Uterus (tissue), 4 donors: ENCODE measurements around the gene SF3B2. TPM values are rescaled to one million over a fixed set of nuclear protein-coding genes. Genes with fewer than 3 reads are reported as not detected.

Experiments
- DNase-seq, 2 donors: peaks; one replicate each; pipeline ENCODE4 v3.0.0-alpha.2; 2019 to 2020
- H3K27ac ChIP-seq, 2 donors: fragments of 200-600 bp; sonication (generic); 1 replicate in 1 of 2; 2 replicates in 1 of 2; pipeline ENCODE4 v1.5.1; 2016 to 2018
- H3K27me3 ChIP-seq, 2 donors: fragments of 200-600 bp; sonication (generic); one replicate each; pipeline ENCODE4 v1.5.1; 2018 to 2019; ENCODE audit warnings: control low read depth in 1 of 2
- H3K36me3 ChIP-seq, 2 donors: fragments of 200-600 bp; sonication (generic); one replicate each; pipeline ENCODE4 v1.5.1; 2019; ENCODE audit warnings: control low read depth in 1 of 2
- H3K4me1 ChIP-seq, 2 donors: fragments of 200-600 bp; sonication (generic); one replicate each; pipeline ENCODE4 v1.5.1; 2018 to 2019; ENCODE audit warnings: control low read depth in 1 of 2
- H3K4me3 ChIP-seq, 2 donors: fragments of 200-600 bp; sonication (generic); 1 replicate in 1 of 2; 2 replicates in 1 of 2; pipeline ENCODE4 v1.5.1; 2018 to 2019; ENCODE audit warnings: mild to moderate bottlenecking in 1 of 2
- H3K9me3 ChIP-seq, 2 donors: fragments of 200-600 bp; sonication (generic); one replicate each; pipeline ENCODE4 v1.5.1; 2019; ENCODE audit warnings: control low read depth in 1 of 2
- CTCF ChIP-seq, 4 experiments: fragments of 200-600 bp in 2 of 4; fragments of 450-650 bp in 2 of 4; sonication (generic) in 2 of 4; IDR thresholded peaks; one replicate each; pipeline ENCODE4 v1.5.1; 2016 to 2019; ENCODE audit warnings: antibody characterized with exemption in 4 of 4, mild to moderate bottlenecking in 2 of 4, moderate library complexity in 1 of 4
- POLR2A ChIP-seq, 2 donors: fragments of 450-650 bp; IDR thresholded peaks; one replicate each; pipeline ENCODE4 v1.6.1; 2016; ENCODE audit warnings: antibody characterized with exemption in 2 of 2, mild to moderate bottlenecking in 1 of 2, moderate library complexity in 1 of 2
- intact Hi-C: fragments of 100-400 bp; cut with DNase I; formaldehyde crosslinking; loops from one replicate; pipeline ENCODE4 v1.15.1; 2023; ENCODE audit warnings: low total_unique reads
- total RNA-seq, 4 donors: library from RNA; depleted of rRNA in 3 of 4; stranded (reverse); fragments of >200 nt in 3 of 4; gene quantifications; one replicate each; pipeline versions ENCODE4 v1.1.0 to v1.2.4, GENCODE V29; 2014 to 2023
- donor health status: DM: yes; HTN: yes; CAD: no.

The SF3B2 gene
- total RNA-seq, 4 donors from 2014 or later = 59.9 to 195 (median 106) TPM

GRCh38 chr11:66047541-66048365, 4.4 kb upstream of the SF3B2 start:
- H3K9me3 ChIP-seq = no peaks in the 10 kb centered on the region
- H3K36me3 ChIP-seq = no peaks in the 10 kb centered on the region
- TF ChIP-seq CTCF (IDR thresholded peaks at IDR 0.05) (no peak), POLR2A (IDR thresholded peaks at IDR 0.05) (no peak)
- H3K27me3 ChIP-seq = no peaks in the 10 kb centered on the region
- intact Hi-C loops = no loop called here
- no peak overlapping the region for H3K4me3 ChIP-seq
- DNase-seq = no peak
- peaks cover 0 to 4% of the 10 kb centered on the region in 2 donors for H3K4me1 ChIP-seq
- H3K27ac ChIP-seq = no peak overlapping the region

GRCh38 chr11:66048547-66049323, 3.4 kb upstream of the SF3B2 start, which contains the start of gene GAL3ST3:
TSS of gene GAL3ST3 (minus strand) at chr11:66049161. CDS start at chr11:66045415, 3,746 bp downstream.
- no peak for DNase-seq
- Histone ChIP-seq H3K27ac (no peak within 1 kb of the TSS), H3K4me3 (peak within 1 kb of the TSS; percentile 17), H3K27me3 (no peaks in the 10 kb centered on the region), H3K9me3 (no peaks in the 10 kb centered on the region), H3K36me3 (no peaks in the 10 kb centered on the region), H3K4me1 (peaks cover 0 to 14% of the 10 kb centered on the region in 2 donors)
- TF ChIP-seq CTCF (IDR thresholded peaks at IDR 0.05) = no peak
- no peak for TF ChIP-seq POLR2A (IDR thresholded peaks at IDR 0.05)
- intact Hi-C loops = no loop called here

- H3K4me3 ChIP-seq = no peak overlapping the region
- no peak for TF ChIP-seq POLR2A (IDR thresholded peaks at IDR 0.05)
- no peak for TF ChIP-seq CTCF (IDR thresholded peaks at IDR 0.05)
- intact Hi-C loops = no loop called here
Measured at GRCh38 chr11:66050581-66051231, 1.5 kb upstream of the SF3B2 start.

GRCh38 chr11:66051371-66051765, 796 bp upstream of the SF3B2 start:
- H3K4me3 ChIP-seq = peak overlapping the region; percentile 82 to 96
- intact Hi-C loops = no loop called here
- peak overlapping the region; percentile 90 to 93 for H3K27ac ChIP-seq
- no peaks in the 10 kb centered on the region for H3K27me3 ChIP-seq
- no peaks in the 10 kb centered on the region for H3K9me3 ChIP-seq
- no peak for DNase-seq
- H3K4me1 ChIP-seq = peaks cover 0 to 15% of the 10 kb centered on the region in 2 donors
- TF ChIP-seq CTCF (IDR thresholded peaks at IDR 0.05) (no peak), POLR2A (IDR thresholded peaks at IDR 0.05) (no peak)
- no peaks in the 10 kb centered on the region for H3K36me3 ChIP-seq

More at GRCh38 chr11:66050581-66051231, 1.5 kb upstream of the SF3B2 start:
- no peaks in the 10 kb centered on the region for H3K36me3 ChIP-seq
- no peak for DNase-seq
- no peaks in the 10 kb centered on the region for H3K9me3 ChIP-seq
- peaks cover 0 to 15% of the 10 kb centered on the region in 2 donors for H3K4me1 ChIP-seq
- peak overlapping the region; percentile 90 to 93 for H3K27ac ChIP-seq
- H3K27me3 ChIP-seq = no peaks in the 10 kb centered on the region
